H1 (cell line): Measurements from ENCODE around the gene CPEB1. TPM values are rescaled to one million over a fixed set of nuclear protein-coding genes. Genes with fewer than 3 reads are reported as not detected.

Experiments
- CTCF ChIA-PET: fragments of 300-600 bp; sonication (Branson Sonifier 250); formaldehyde crosslinking; loops from one replicate; lab custom pipeline; 2021; ENCODE audit not compliant: partially characterized antibody; lab: Charles Lee
- POLR2A ChIA-PET: fragments of 300-600 bp; sonication (Branson Sonifier 250); formaldehyde crosslinking; loops from one replicate; lab custom pipeline; 2021; ENCODE audit warnings: inconsistent platforms; ENCODE audit not compliant: partially characterized antibody; lab: Charles Lee
- DNase-seq, 2 experiments: peaks; one replicate each; pipeline versions ENCODE4 v3.0.0 to v3.0.0-alpha.2; 2010 to 2022; ENCODE audit warnings: low spot score in 2 of 2, low read depth in 1 of 2, mixed read lengths in 1 of 2
- FAIRE-seq: peaks from 2 replicates; lab custom pipeline; 2011; peaks lifted over from hg19 to GRCh38; lab: Jason Lieb, UNC
- H2AFZ ChIP-seq: 2 replicates; pipeline ENCODE4 v1.8.1; 2012; ENCODE audit warnings: low read length, inconsistent platforms
- H2AK5ac ChIP-seq: 2 replicates; pipeline ENCODE4 v1.6.1; 2013; ENCODE audit warnings: low read depth, low read length
- H2BK120ac ChIP-seq: replicated peaks from 2 replicates; pipeline ENCODE3; 2013; ENCODE audit warnings: low read depth, low read length, inconsistent platforms
- H2BK12ac ChIP-seq: 2 replicates; pipeline ENCODE4 v1.6.1; 2013; ENCODE audit warnings: low read depth, low read length
- H2BK15ac ChIP-seq: 2 replicates; pipeline ENCODE4 v1.6.1; 2013; ENCODE audit warnings: low read length
- H2BK20ac ChIP-seq: 2 replicates; pipeline ENCODE4 v1.6.1; 2013; ENCODE audit warnings: low read length
- H2BK5ac ChIP-seq: 2 replicates; pipeline ENCODE4 v1.6.1; 2013; ENCODE audit warnings: low read depth, low read length
- H3K14ac ChIP-seq: 2 replicates; pipeline ENCODE4 v1.6.1; 2013; ENCODE audit warnings: inconsistent platforms; ENCODE audit not compliant: insufficient read length
- H3K18ac ChIP-seq: 2 replicates; pipeline ENCODE4 v1.6.1; 2013; ENCODE audit warnings: low read length; ENCODE audit errors: extremely low read depth
- H3K23ac ChIP-seq: 2 replicates; pipeline ENCODE4 v1.6.1; 2013; ENCODE audit warnings: inconsistent platforms; ENCODE audit not compliant: insufficient read length
- H3K23me2 ChIP-seq: 2 replicates; pipeline ENCODE4 v1.6.1; 2013; ENCODE audit warnings: low read depth, low read length
- H3K27ac ChIP-seq: 2 replicates; pipeline ENCODE4 v1.6.1; 2011; ENCODE audit warnings: low read depth, low read length, inconsistent platforms
- H3K27me3 ChIP-seq, 4 experiments: replicated peaks in 1 of 4; 1 replicate in 1 of 4; 2 replicates in 3 of 4; pipeline versions ENCODE4 v1.6.1 to v1.8.1; 2011 to 2013; ENCODE audit warnings: low read length in 3 of 4, mild to moderate bottlenecking in 3 of 4, inconsistent platforms in 2 of 4, mixed read lengths in 2 of 4, moderate library complexity in 1 of 4; ENCODE audit not compliant: control insufficient read depth in 3 of 4, insufficient read depth in 3 of 4; ENCODE audit errors: extremely low read depth in 1 of 4
- H3K36me3 ChIP-seq, 4 experiments: 2 replicates each; pipeline versions ENCODE4 v1.6.1 to v1.8.1; 2011 to 2013; ENCODE audit warnings: mild to moderate bottlenecking in 4 of 4, low read length in 3 of 4, moderate library complexity in 2 of 4, control low read depth in 1 of 4, inconsistent platforms in 1 of 4; ENCODE audit not compliant: insufficient read depth in 4 of 4, control insufficient read depth in 2 of 4
- H3K4ac ChIP-seq: replicated peaks from 2 replicates; pipeline ENCODE3; 2013; ENCODE audit warnings: low read length, low read depth, mixed read lengths, inconsistent platforms; ENCODE audit not compliant: insufficient read length
- H3K4me1 ChIP-seq, 4 experiments: replicated peaks in 1 of 4; 1 replicate in 1 of 4; 2 replicates in 3 of 4; pipeline versions ENCODE4 v1.6.1 to v1.8.1; 2011 to 2013; ENCODE audit warnings: low read length in 3 of 4, inconsistent platforms in 2 of 4, mixed read lengths in 1 of 4; ENCODE audit not compliant: insufficient read depth in 4 of 4, control insufficient read depth in 3 of 4
- H3K4me2 ChIP-seq, 2 experiments: 2 replicates each; pipeline versions ENCODE4 v1.6.1 to v1.8.1; 2011 to 2013; ENCODE audit warnings: low read depth in 2 of 2, low read length in 2 of 2, control low read depth in 1 of 2, inconsistent platforms in 1 of 2, mild to moderate bottlenecking in 1 of 2; ENCODE audit not compliant: insufficient read depth in 1 of 2
- H3K4me3 ChIP-seq, 4 experiments: fragments of 200-600, 300-600 bp in 1 of 4; sonication (generic), shearing (Covaris generic), sonication (Bioruptor Twin) in 1 of 4; 2 replicates each; pipeline versions ENCODE4 v1.5.1 to v1.8.1; 2011 to 2016; ENCODE audit warnings: low read length in 4 of 4, low read depth in 3 of 4, control low read depth in 2 of 4, inconsistent platforms in 2 of 4, mild to moderate bottlenecking in 2 of 4, mixed read lengths in 1 of 4, moderate library complexity in 1 of 4; ENCODE audit not compliant: insufficient read depth in 2 of 4; ENCODE audit errors: extremely low read depth in 1 of 4
- H3K56ac ChIP-seq: replicated peaks from 2 replicates; pipeline ENCODE3; 2013; ENCODE audit warnings: low read depth, mild to moderate bottlenecking, mixed read lengths, low read length, inconsistent platforms; ENCODE audit not compliant: insufficient read length
- H3K79me1 ChIP-seq: 2 replicates; pipeline ENCODE4 v1.6.1; 2013; ENCODE audit warnings: low read depth, low read length, control low read depth
- H3K79me2 ChIP-seq, 2 experiments: 2 replicates each; pipeline versions ENCODE4 v1.6.1 to v1.8.1; 2012 to 2013; ENCODE audit warnings: low read length in 2 of 2, mild to moderate bottlenecking in 2 of 2, inconsistent platforms in 1 of 2; ENCODE audit not compliant: insufficient read depth in 2 of 2, control insufficient read depth in 1 of 2
- H3K9ac ChIP-seq, 4 experiments: replicated peaks in 1 of 4; 1 replicate in 1 of 4; 2 replicates in 3 of 4; pipeline versions ENCODE4 v1.6.1 to v1.8.1; 2011 to 2013; ENCODE audit warnings: low read depth in 3 of 4, low read length in 3 of 4, control low read depth in 2 of 4, mild to moderate bottlenecking in 2 of 4, moderate library complexity in 2 of 4, inconsistent platforms in 1 of 4; ENCODE audit errors: extremely low read depth in 1 of 4
- H3K9me3 ChIP-seq, 2 experiments: 2 replicates each; pipeline versions ENCODE4 v1.6.1 to v1.8.1; 2012 to 2013; ENCODE audit warnings: mild to moderate bottlenecking in 2 of 2, moderate library complexity in 2 of 2, control low read depth in 1 of 2, inconsistent platforms in 1 of 2, low read depth in 1 of 2, low read length in 1 of 2, mixed read lengths in 1 of 2; ENCODE audit not compliant: insufficient read depth in 2 of 2
- H4K20me1 ChIP-seq, 2 experiments: replicated peaks in 1 of 2; 2 replicates each; pipeline versions ENCODE3 to v1.8.1; 2011 to 2013; ENCODE audit warnings: inconsistent platforms in 2 of 2, low read length in 2 of 2, mild to moderate bottlenecking in 1 of 2; ENCODE audit not compliant: insufficient read depth in 2 of 2, control insufficient read depth in 1 of 2
- H4K5ac ChIP-seq: 2 replicates; pipeline ENCODE4 v1.6.1; 2013; ENCODE audit warnings: low read length, low read depth, mixed read lengths, inconsistent platforms; ENCODE audit not compliant: insufficient read length
- H4K8ac ChIP-seq: 2 replicates; pipeline ENCODE4 v1.8.0; 2013; ENCODE audit warnings: mild to moderate bottlenecking, moderate library complexity, low read length, inconsistent platforms; ENCODE audit not compliant: insufficient read depth; ENCODE audit errors: extremely low read depth
- H4K91ac ChIP-seq: replicated peaks from 2 replicates; pipeline ENCODE3; 2013; ENCODE audit warnings: low read length, mixed read lengths, inconsistent platforms; ENCODE audit not compliant: insufficient read length
- ASH2L ChIP-seq: fragments of 200-600, 300-600 bp; sonication (generic); IDR thresholded peaks from one replicate; pipeline ENCODE4 v1.7.1; 2017; ENCODE audit warnings: low read length
- BRCA1 ChIP-seq: IDR thresholded peaks from 2 replicates; pipeline ENCODE4 v1.6.1; 2012; ENCODE audit warnings: low read depth, low read length, improper control_type of control experiment
- CBX8 ChIP-seq: fragments of 300-800, 300-1000 bp; sonication (generic); IDR thresholded peaks from 2 replicates; pipeline ENCODE4 v1.7.1; 2016; ENCODE audit warnings: low read depth, low read length, borderline replicate concordance
- CHD2 ChIP-seq: IDR thresholded peaks from 2 replicates; pipeline ENCODE4 v1.6.1; 2012; ENCODE audit warnings: low read length, improper control_type of control experiment
- CREB1 ChIP-seq: IDR thresholded peaks from 2 replicates; pipeline ENCODE4 v1.6.1; 2012; ENCODE audit warnings: inconsistent platforms
- EGR1 ChIP-seq: IDR thresholded peaks from 2 replicates; pipeline ENCODE4 v1.6.1; 2011; ENCODE audit warnings: low read depth, low read length, borderline replicate concordance
- MAFK ChIP-seq: IDR thresholded peaks from 2 replicates; pipeline ENCODE4 v1.6.1; 2012; ENCODE audit warnings: low read depth, mild to moderate bottlenecking, improper control_type of control experiment, low read length
- NANOG ChIP-seq: IDR thresholded peaks from 2 replicates; pipeline ENCODE4 v1.6.1; 2011; ENCODE audit warnings: low read length, low read depth, mild to moderate bottlenecking, inconsistent platforms; ENCODE audit not compliant: insufficient read depth, poor library complexity, severe bottlenecking
- RNF2 ChIP-seq: fragments of 200-900, 300-1000 bp; sonication (generic); IDR thresholded peaks from 2 replicates; pipeline ENCODE4 v1.7.1; 2016; ENCODE audit warnings: borderline replicate concordance, low read depth, mild to moderate bottlenecking, antibody characterized with exemption, low read length; ENCODE audit not compliant: poor library complexity, severe bottlenecking; ENCODE audit errors: missing control alignments
- SIN3A ChIP-seq, 2 experiments: IDR thresholded peaks in 1 of 2; conservative IDR thresholded peaks in 1 of 2; 2 replicates each; pipeline ENCODE4 v1.6.1; 2011 to 2012; ENCODE audit warnings: low read length in 2 of 2, improper control_type of control experiment in 1 of 2, low read depth in 1 of 2, mild to moderate bottlenecking in 1 of 2
- SUZ12 ChIP-seq: fragments of 200-600 bp; sonication (generic); IDR thresholded peaks from 2 replicates; pipeline ENCODE4 v1.6.1; 2012; ENCODE audit warnings: mild to moderate bottlenecking, inconsistent platforms, low read length, moderate library complexity, mixed read lengths
- TAF1 ChIP-seq: IDR thresholded peaks from 2 replicates; pipeline ENCODE4 v1.6.1; 2011; ENCODE audit warnings: mild to moderate bottlenecking, low read depth, low read length
- USF2 ChIP-seq: IDR thresholded peaks from 2 replicates; pipeline ENCODE4 v1.6.1; 2011; ENCODE audit warnings: low read length, improper control_type of control experiment
- WGBS, 2 experiments: shearing (Covaris generic) in 1 of 2; methylation state at CpG; one replicate each; pipeline versions ENCODE4 v1.1.6 to v1.1.7; 2013 to 2015; ENCODE audit warnings: low lambda C conversion rate in 2 of 2, mixed read lengths in 2 of 2, inconsistent platforms in 1 of 2, low coverage in 1 of 2, missing lambda C conversion rate in 1 of 2; ENCODE audit not compliant: insufficient replicate concordance in 2 of 2, insufficient coverage in 1 of 2, insufficient read length in 1 of 2; ENCODE audit errors: extremely low coverage in 1 of 2, missing lambda C conversion rate in 1 of 2; 5-methylcytosine and 5-hydroxymethylcytosine counted together
- polyA plus RNA-seq, 7 experiments: library from polyadenylated mRNA; depleted of rRNA in 3 of 7; stranded (reverse) in 5 of 7; unstranded in 2 of 7; fragments of >200 nt in 5 of 7; fragments of 200-250 nt in 2 of 7; gene quantifications; 1 replicate in 5 of 7; 2 replicates in 1 of 7; 4 replicates in 1 of 7; pipeline versions ENCODE4 v1.2.1 to v1.2.3, GENCODE V29; 2011 to 2013; ENCODE audit warnings: missing spikeins in 2 of 7, mixed read lengths in 2 of 7
- total RNA-seq: library from RNA; stranded (reverse); fragmentation: NEBNext Ultra II Directional; extraction: Animal tissue kit (Norgen Biotek cat#: 25700); gene quantifications from 2 replicates; pipeline ENCODE4 v1.2.1, GENCODE V29; 2021

The CPEB1 gene
- total and polyA plus RNA-seq, 2 of the 8 experiments (the other 6 are each of a cell fraction or from before 2014, with no cell fraction given): 4.4 to 4.5 TPM

GRCh38 chr15:82662641-82663040 is 15.5 kb upstream of the CPEB1 start:
- Histone ChIP-seq H3K79me1 (no peaks in the 10 kb centered on the region; the same call in 1 of the 2 replicates), H2BK12ac (no peak overlapping the region), H3K27me3 (no peaks in the 10 kb centered on the region; a peak in 3 of 7 replicates), H2BK5ac (no peak overlapping the region), H4K8ac (no peak overlapping the region), H3K9ac (no peak overlapping the region), H3K56ac (no peak overlapping the region), H2AFZ (no peak overlapping the region), H4K5ac (no peak overlapping the region), H3K18ac (no peak overlapping the region), H2BK20ac (no peak overlapping the region), H3K23me2 (no peaks in the 10 kb centered on the region; the same call in 1 of the 2 replicates), H3K23ac (no peak overlapping the region), H2BK120ac (no peak overlapping the region), H2BK15ac (no peak overlapping the region), H4K91ac (no peak overlapping the region), H4K20me1 (peaks cover 0 to 10% of the 10 kb centered on the region in 2 experiments), H3K36me3 (no peaks in the 10 kb centered on the region), H3K9me3 (0 out of 4 replicates have a peak, but pooled peaks cover 0 to 2% of the 10 kb centered on the region in 2 experiments), H3K4me1 (no peaks in the 10 kb centered on the region), H3K27ac (no peak overlapping the region), H3K14ac (no peak overlapping the region), H3K4me2 (no peak overlapping the region), H3K79me2 (no peaks in the 10 kb centered on the region), H2AK5ac (no peak overlapping the region), H3K4ac (no peak overlapping the region), H3K4me3 (no peak overlapping the region)
- 86% methylated on average over 9 of the region's 9 CpGs; no CpG with 5 or more reads in 1 of the 2 experiments for WGBS, 2 experiments
- POLR2A ChIA-PET: no interaction called here
- DNase-seq (no peak), FAIRE-seq (no peak)
- CTCF ChIA-PET: interaction anchor here (2.0 kb wide), 1 partner anchor 17 kb away, joined by 5 read pairs; no protein-coding TSS in a partner anchor
- TF ChIP-seq BRCA1 (no peak), USF2 (no peak), TAF1 (no peak), CREB1 (no peak), MAFK (no peak), CBX8 (no peak), SIN3A (conservative IDR thresholded peaks at IDR 0.05 in 1 of 2, IDR thresholded peaks at IDR 0.05 in 1 of 2; ENCODE audit: low read depth in 1 of 2, low read length in 2 of 2) (no peak), SUZ12 (no peak), NANOG (no peak), ASH2L (no peak), EGR1 (no peak), RNF2 (no peak), CHD2 (no peak)
